Sigmoid colon (tissue), 3 donors: ENCODE measurements around the gene KIF26B.

ENCODE experiments used
- CTCF ChIP-seq, 4 experiments: fragments of 450-650 bp in 3 of 4; fragments of 200-600 bp in 1 of 4; IDR thresholded peaks; one replicate each; pipeline ENCODE4 v1.5.1; 2016 to 2019; ENCODE audit warnings: antibody characterized with exemption in 4 of 4, mild to moderate bottlenecking in 3 of 4, moderate library complexity in 2 of 4
- POLR2A ChIP-seq, 2 donors: fragments of 450-650 bp; IDR thresholded peaks; one replicate each; pipeline ENCODE4 v1.6.1; 2016; ENCODE audit warnings: antibody characterized with exemption in 2 of 2, mild to moderate bottlenecking in 2 of 2, moderate library complexity in 2 of 2

- TF ChIP-seq CTCF (IDR thresholded peaks at IDR 0.05): no peak
- no peak for TF ChIP-seq POLR2A (IDR thresholded peaks at IDR 0.05)
Observed at GRCh38 chr1:245495681-245496080, 340.9 kb downstream of the KIF26B start.
